Kidney (tissue), 14 donors: Measurements from ENCODE around the gene RSU1. TPM values are rescaled to one million over a fixed set of nuclear protein-coding genes. Genes with fewer than 3 reads are reported as not detected.

Experiments
- DNase-seq, 5 donors: peaks; one replicate each; pipeline ENCODE4 v3.0.0-alpha.2; 2013 to 2020
- FAIRE-seq: peaks from 2 replicates; lab custom pipeline; 2012; peaks lifted over from hg19 to GRCh38; lab: Jason Lieb, UNC
- H3K27ac ChIP-seq, 2 donors: one replicate each; pipeline ENCODE4 v1.7.0; 2013; ENCODE audit warnings: low read depth in 2 of 2, low read length in 2 of 2, inconsistent platforms in 1 of 2
- H3K27me3 ChIP-seq: one replicate; pipeline ENCODE4 v1.7.1; 2013; ENCODE audit warnings: low read length, inconsistent platforms; ENCODE audit not compliant: control insufficient read depth, insufficient read depth
- H3K36me3 ChIP-seq, 3 donors: one replicate each; pipeline versions ENCODE4 v1.7.0 to v1.7.1; 2013; ENCODE audit warnings: low read length in 3 of 3, control low read depth in 1 of 3, inconsistent platforms in 1 of 3; ENCODE audit not compliant: insufficient read depth in 3 of 3, control insufficient read depth in 2 of 3
- H3K4me1 ChIP-seq, 3 donors: one replicate each; pipeline versions ENCODE4 v1.7.0 to v1.7.1; 2013; ENCODE audit warnings: low read length in 3 of 3, inconsistent platforms in 1 of 3, low read depth in 1 of 3; ENCODE audit not compliant: control insufficient read depth in 2 of 3, insufficient read depth in 2 of 3
- H3K4me3 ChIP-seq, 3 donors: one replicate each; pipeline versions ENCODE4 v1.7.0 to v1.8.1; 2013; ENCODE audit warnings: low read length in 3 of 3, control low read depth in 1 of 3, inconsistent platforms in 1 of 3
- H3K9ac ChIP-seq, 3 donors: one replicate each; pipeline versions ENCODE4 v1.7.0 to v1.7.1; 2013; ENCODE audit warnings: low read length in 3 of 3, control low read depth in 1 of 3, inconsistent platforms in 1 of 3
- H3K9me3 ChIP-seq, 3 donors: one replicate each; pipeline versions ENCODE4 v1.7.0 to v1.7.1; 2013; ENCODE audit warnings: low read length in 3 of 3, control low read depth in 1 of 3, inconsistent platforms in 1 of 3; ENCODE audit not compliant: control insufficient read depth in 2 of 3, insufficient read depth in 1 of 3
- CTCF ChIP-seq: IDR thresholded peaks from 3 replicates; pipeline ENCODE4 v1.5.1; 2012; ENCODE audit warnings: mild to moderate bottlenecking, moderate library complexity, borderline replicate concordance; ENCODE audit not compliant: insufficient read depth; ENCODE audit errors: extremely low read depth
- intact Hi-C: fragments of 100-400 bp; cut with DNase I; formaldehyde crosslinking; loops from one replicate; pipeline ENCODE4 v1.11.1; 2022
- polyA plus RNA-seq: library from polyadenylated mRNA; stranded (reverse); fragments of 350-450 nt; fragmentation: Illumina TruSeq; extraction: RNeasy Lipid Tissue Mini Kit (QIAGEN cat#74804); gene quantifications from one replicate; pipeline ENCODE4 v1.2.3, GENCODE V29; 2014; ENCODE audit warnings: low read depth, low replicate concordance; ENCODE audit not compliant: insufficient read depth
- total RNA-seq: library from RNA; stranded (reverse); fragmentation: NEBNext Ultra II Directional; extraction: Animal tissue kit (Norgen Biotek cat#: 25700); gene quantifications from one replicate; pipeline ENCODE4 v1.2.1, GENCODE V29; 2021
- donor health status: control.
- donor health status: control.
- donor health status: control.
- donor health status: control.
- donor health status: control.
- donor health status: DM: yes; HTN: yes; CAD: no.
- donor health status: Normal renal cell carcinoma (clear cell type).

RSU1 gene
- total and polyA plus RNA-seq, 2 donors from 2014 or later: 44.6 to 72.4 TPM

DNA sequence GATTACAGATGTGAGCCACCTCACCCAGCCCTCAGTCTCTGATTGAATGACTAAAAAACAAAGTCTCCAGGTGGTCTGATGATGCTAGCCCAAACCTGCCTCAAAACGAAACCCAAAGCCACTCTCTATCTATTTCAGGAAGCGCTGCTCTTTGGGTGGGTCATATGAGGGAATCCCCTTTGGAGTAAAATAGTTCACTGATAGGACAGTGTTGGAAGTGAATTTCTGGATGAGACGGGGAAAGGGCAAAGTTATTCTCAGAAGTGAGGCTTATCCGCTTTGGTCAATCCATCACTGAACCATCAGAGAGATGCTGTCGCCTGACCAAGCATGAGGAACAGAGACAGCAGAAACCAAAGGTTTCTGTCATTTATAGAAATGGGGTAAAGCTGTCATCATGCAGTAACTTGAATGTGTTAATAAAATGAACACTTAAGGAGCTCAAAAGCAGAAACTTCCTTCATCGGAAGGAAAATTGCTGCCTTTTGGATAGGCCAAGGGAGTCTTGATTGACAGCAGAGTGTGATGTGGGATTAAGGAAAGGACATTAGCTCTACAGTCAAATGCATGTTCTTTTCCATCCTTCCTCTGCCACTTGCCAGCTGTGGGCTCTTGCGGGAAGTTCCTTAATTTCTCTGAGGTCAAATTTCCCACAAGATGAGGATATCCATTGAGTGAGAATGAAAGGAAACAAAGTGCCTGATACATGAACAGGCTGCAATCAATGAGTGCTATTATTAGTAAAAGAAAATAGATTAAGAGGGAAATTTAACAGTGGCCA, 230.7 kb downstream of the RSU1 start:
- no peak overlapping the region for H3K9ac ChIP-seq
- H3K4me1 ChIP-seq: no peaks in the 10 kb centered on the region
- DNase-seq: no peak
- intact Hi-C loops: no loop called here
- no peaks in the 10 kb centered on the region for H3K36me3 ChIP-seq
- H3K27me3 ChIP-seq: no peaks in the 10 kb centered on the region
- H3K27ac ChIP-seq: no peak overlapping the region
- no peak for FAIRE-seq
- no peak overlapping the region for H3K4me3 ChIP-seq
- no peaks in the 10 kb centered on the region for H3K9me3 ChIP-seq
- no peak for TF ChIP-seq CTCF

DNA sequence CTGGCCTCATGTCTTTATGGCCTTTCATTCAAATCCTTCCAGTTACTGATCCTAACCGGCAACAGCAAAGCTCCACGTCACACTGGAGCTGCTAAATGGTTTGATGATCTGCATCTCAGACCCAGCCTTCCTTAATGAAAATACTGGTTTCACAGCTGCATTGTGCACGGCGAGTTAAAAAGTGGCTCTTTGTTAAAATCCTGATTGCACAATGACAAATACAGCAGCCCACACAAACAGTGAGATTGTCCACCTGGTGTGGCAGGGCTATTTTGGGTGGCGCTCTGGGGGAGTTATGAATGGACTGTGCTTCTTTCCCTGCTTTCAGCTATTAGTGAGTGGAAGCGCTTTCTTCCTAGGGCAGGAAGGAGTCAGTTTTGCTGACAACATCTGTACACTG, 232.1 kb downstream of the RSU1 start:
- FAIRE-seq: no peak
- H3K9me3 ChIP-seq: no peaks in the 10 kb centered on the region
- peak in 2 of 5 donors; percentile 17 to 44 for DNase-seq
- no peaks in the 10 kb centered on the region for H3K4me1 ChIP-seq
- TF ChIP-seq CTCF: no peak
- H3K27ac ChIP-seq: no peak overlapping the region
- H3K36me3 ChIP-seq: no peaks in the 10 kb centered on the region
- no peak overlapping the region for H3K4me3 ChIP-seq
- no peaks in the 10 kb centered on the region for H3K27me3 ChIP-seq
- intact Hi-C loops: no loop called here
- no peak overlapping the region for H3K9ac ChIP-seq

DNA sequence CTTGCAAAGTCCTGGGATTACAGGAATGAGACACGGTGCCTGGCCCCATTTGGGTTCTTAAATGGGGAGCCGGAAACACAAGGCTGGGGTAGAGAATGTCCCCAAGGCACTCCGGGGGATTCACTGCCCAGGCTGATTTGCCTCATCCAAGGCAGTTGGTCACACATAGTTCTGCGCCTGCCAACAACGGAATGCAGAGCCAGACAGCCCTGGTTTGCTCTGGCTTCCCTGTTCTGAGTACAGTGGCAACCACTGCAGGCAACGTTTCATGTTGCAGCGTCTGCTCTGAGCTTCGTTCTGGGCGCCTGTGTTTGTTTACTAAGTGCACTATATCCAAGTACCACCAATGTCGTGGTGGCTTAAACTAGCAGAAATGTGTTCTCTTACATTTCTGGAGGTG, 233.8 kb downstream of the RSU1 start:
- Histone ChIP-seq H3K36me3 (no peaks in the 10 kb centered on the region), H3K27ac (no peak overlapping the region), H3K27me3 (no peaks in the 10 kb centered on the region), H3K9me3 (no peaks in the 10 kb centered on the region), H3K4me3 (no peak overlapping the region), H3K4me1 (no peaks in the 10 kb centered on the region), H3K9ac (no peak overlapping the region)
- no peak for TF ChIP-seq CTCF
- DNase-seq (no peak), FAIRE-seq (no peak)
- intact Hi-C loops: no loop called here
